OCI-LY3 (cell line): Measurements from ENCODE around the gene PIP5K1C.
"Not testable (repeated sequence)": the region's sequence is repeated elsewhere in the genome, so short reads cannot be mapped to it uniquely, and the experiment has no call there.

Experiments
- H2AFZ ChIP-seq: fragments of 200-600, 300-600 bp; shearing (Covaris generic); 2 replicates; pipeline ENCODE4 v1.6.0; 2014; ENCODE audit warnings: antibody characterized with exemption, low read depth, low read length
- H3K27ac ChIP-seq: fragments of 200-600, 300-600 bp; sonication (generic); 2 replicates; pipeline ENCODE4 v1.5.1; 2014; ENCODE audit warnings: mild to moderate bottlenecking, low read length, moderate library complexity, mixed read lengths
- H3K27me3 ChIP-seq: fragments of 200-600, 300-600 bp; sonication (generic); 2 replicates; pipeline ENCODE4 v1.6.1; 2014; ENCODE audit warnings: low read depth, low read length, mixed read lengths
- H3K36me3 ChIP-seq: fragments of 200-600, 300-600 bp; sonication (generic); replicated peaks from 2 replicates; pipeline ENCODE3; 2014; ENCODE audit warnings: low read depth, low read length, mixed read lengths
- H3K4me1 ChIP-seq: fragments of 300-600, 200-600 bp; sonication (generic); 2 replicates; pipeline ENCODE4 v1.6.1; 2014; ENCODE audit warnings: low read length, mixed read lengths
- H3K4me2 ChIP-seq: fragments of 200-600, 300-600 bp; sonication (generic); 2 replicates; pipeline ENCODE4 v1.6.1; 2014; ENCODE audit warnings: low read length, mixed read lengths
- H3K4me3 ChIP-seq: fragments of 300-600, 200-600 bp; sonication (generic); 2 replicates; pipeline ENCODE4 v1.5.1; 2014; ENCODE audit warnings: antibody characterized with exemption, mild to moderate bottlenecking, low read length, moderate library complexity
- H3K79me2 ChIP-seq: fragments of 300-600, 200-600 bp; shearing (Covaris generic); 2 replicates; pipeline ENCODE4 v1.6.1; 2014; ENCODE audit warnings: mild to moderate bottlenecking, low read length, mixed read lengths
- H3K9ac ChIP-seq: fragments of 300-600, 200-600 bp; shearing (Covaris generic); 2 replicates; pipeline ENCODE4 v1.6.0; 2014; ENCODE audit warnings: mild to moderate bottlenecking, low read length, moderate library complexity
- H3K9me3 ChIP-seq: fragments of 200-600, 300-600 bp; shearing (Covaris generic); 2 replicates; pipeline ENCODE4 v1.6.1; 2014; ENCODE audit warnings: low read length, mixed read lengths; ENCODE audit not compliant: insufficient read depth
- H4K20me1 ChIP-seq: fragments of 200-600, 300-600 bp; sonication (generic); 2 replicates; pipeline ENCODE4 v1.6.1; 2016; ENCODE audit warnings: low read length, mixed read lengths; ENCODE audit not compliant: insufficient read depth
- EZH2phosphoT487 ChIP-seq: fragments of 200-600 bp; shearing (Covaris generic); IDR thresholded peaks from 2 replicates; pipeline ENCODE4 v1.6.1; 2018; ENCODE audit warnings: antibody characterized with exemption, mixed run types, low read depth
- TF ChIP-seq, protein P1 (sequence below): fragments of 200-600, 300-600 bp; sonication (generic); IDR thresholded peaks from 2 replicates; pipeline ENCODE4 v1.5.1; 2014; ENCODE audit warnings: antibody characterized with exemption, low read length, low read depth

The PIP5K1C gene

DNA sequence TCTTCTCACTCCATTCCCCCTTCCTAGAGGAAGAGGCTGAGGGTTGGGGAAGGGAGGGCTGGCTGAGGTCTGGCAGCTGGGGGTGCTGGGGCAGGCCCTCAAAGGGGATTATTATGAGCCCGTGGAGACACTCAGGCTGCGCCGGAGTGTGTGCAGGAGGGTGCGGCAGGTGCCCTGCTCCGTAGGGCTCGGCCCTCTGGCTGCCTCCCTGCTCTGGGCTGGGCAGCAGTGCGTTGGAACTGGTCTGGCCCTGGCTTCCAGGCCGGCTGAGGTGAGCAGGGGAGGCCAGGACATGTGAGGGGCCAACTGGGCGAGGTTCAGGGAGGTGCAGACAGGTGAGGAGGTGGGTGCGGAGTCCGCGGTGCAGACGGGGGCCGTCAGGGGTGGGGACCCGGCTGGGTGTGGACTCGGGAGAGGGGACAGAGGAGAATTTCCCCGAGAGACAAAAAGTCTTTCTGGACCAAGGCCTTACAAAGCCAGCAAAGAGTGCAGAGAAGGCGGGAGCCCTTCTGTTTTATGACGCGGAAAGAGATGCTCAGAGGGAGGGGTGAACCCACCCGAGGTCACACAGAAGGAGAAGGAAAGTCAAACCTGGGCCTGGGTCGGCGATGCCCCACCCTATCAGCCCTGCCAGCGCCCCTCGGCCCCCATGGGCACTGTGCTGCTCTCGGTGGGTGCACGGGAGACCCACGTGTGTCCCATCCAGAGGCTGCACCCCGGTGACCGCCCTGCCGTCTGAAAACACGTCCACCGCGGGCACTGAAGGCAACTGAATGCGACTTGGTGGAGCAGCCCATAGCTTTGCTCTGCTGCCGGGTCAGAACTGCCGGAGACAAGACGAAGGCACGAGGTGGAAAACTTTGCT lies 31.0 kb downstream of the PIP5K1C start:
- peaks cover 85% of the 10 kb centered on the region for H4K20me1 ChIP-seq
- H3K9ac ChIP-seq, result no peak overlapping the region

DNA sequence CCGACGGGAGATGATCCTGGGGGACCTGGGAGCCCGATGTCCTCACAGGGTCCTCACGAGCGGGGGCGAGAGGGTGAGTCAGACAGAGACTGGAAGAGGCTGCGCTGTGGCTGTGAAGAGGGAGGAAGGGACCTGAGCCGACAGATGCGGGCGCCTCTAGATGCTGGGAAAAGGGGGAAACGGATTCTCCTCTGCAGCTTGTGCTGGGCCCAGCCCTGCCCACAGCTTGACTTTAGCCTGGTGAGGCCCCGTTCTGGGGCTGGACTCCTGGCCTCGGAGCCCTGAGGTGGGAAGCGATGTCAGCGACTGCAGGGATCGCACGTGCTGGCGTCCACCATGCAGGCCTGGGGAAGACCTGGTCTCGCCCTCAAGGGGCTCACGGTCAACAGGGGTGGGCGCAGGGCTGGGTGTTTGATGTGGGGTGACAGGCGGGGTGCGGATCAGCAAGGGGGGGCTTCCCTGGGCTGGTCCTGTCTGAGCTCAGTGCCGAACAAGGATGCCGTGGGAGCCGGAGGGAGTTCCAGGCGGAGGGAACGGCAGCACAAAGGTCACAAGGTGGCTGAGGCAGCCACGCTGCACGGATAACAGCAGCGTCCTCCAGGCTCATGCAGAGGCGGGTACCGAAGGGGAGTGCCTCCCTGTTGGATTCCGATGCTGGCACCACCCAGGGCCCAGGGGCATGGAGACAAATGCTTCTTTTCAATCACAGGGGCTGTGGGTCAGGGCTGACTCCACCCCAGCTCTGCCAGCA lies 31.8 kb downstream of the PIP5K1C start:
- Histone ChIP-seq H3K9ac (no peak overlapping the region), H4K20me1 (peaks cover 77% of the 10 kb centered on the region)

More for the DNA sequence above, 31.0 kb downstream of the PIP5K1C start:
- Histone ChIP-seq H3K36me3 (peaks cover 10% of the 10 kb centered on the region), H3K4me2 (no peak overlapping the region), H3K4me3 (no peak overlapping the region), H3K9me3 (no peaks in the 10 kb centered on the region), H3K27me3 (no peaks in the 10 kb centered on the region), H2AFZ (no peak overlapping the region), H3K79me2 (peaks cover 26% of the 10 kb centered on the region), H3K27ac (no peak overlapping the region), H3K4me1 (peaks cover 23% of the 10 kb centered on the region)
- no peak for TF ChIP-seq EZH2phosphoT487
- TF ChIP-seq, protein P1, sequence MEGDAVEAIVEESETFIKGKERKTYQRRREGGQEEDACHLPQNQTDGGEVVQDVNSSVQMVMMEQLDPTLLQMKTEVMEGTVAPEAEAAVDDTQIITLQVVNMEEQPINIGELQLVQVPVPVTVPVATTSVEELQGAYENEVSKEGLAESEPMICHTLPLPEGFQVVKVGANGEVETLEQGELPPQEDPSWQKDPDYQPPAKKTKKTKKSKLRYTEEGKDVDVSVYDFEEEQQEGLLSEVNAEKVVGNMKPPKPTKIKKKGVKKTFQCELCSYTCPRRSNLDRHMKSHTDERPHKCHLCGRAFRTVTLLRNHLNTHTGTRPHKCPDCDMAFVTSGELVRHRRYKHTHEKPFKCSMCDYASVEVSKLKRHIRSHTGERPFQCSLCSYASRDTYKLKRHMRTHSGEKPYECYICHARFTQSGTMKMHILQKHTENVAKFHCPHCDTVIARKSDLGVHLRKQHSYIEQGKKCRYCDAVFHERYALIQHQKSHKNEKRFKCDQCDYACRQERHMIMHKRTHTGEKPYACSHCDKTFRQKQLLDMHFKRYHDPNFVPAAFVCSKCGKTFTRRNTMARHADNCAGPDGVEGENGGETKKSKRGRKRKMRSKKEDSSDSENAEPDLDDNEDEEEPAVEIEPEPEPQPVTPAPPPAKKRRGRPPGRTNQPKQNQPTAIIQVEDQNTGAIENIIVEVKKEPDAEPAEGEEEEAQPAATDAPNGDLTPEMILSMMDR, result no peak

DNA sequence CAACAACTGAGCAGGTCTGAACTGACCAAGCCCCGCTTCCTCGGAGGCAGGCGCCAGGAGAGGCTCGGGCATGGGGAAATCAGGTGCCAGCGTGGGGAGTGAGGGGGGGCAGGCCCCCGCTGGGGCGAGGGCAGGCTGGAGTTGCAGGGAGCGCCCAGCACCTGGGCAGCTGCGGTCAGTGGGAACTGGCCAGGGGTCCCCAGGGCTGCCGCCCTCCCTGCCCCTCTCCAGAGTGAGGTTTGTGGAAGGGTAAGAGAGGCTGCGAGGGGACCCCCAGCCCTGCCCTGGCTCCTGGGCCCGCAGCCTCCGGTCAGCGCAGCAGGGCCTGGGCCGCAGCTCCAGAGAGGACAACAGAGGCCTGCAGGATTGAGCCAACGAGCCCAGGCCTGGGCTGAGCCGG lies 32.5 kb downstream of the PIP5K1C start:
- no peaks in the 10 kb centered on the region for H3K9me3 ChIP-seq
- TF ChIP-seq, protein P1, result no peak
- no peak for TF ChIP-seq EZH2phosphoT487
- no peak overlapping the region for H3K27ac ChIP-seq
- H3K4me3 ChIP-seq, result no peak overlapping the region
- H3K36me3 ChIP-seq, result peaks cover 18% of the 10 kb centered on the region
- H3K27me3 ChIP-seq, result no peaks in the 10 kb centered on the region
- no peak overlapping the region for H3K4me2 ChIP-seq
- H3K4me1 ChIP-seq, result peaks cover 23% of the 10 kb centered on the region
- H3K9ac ChIP-seq, result no peak overlapping the region
- H4K20me1 ChIP-seq, result peaks cover 72% of the 10 kb centered on the region
- H2AFZ ChIP-seq, result no peak overlapping the region
- peaks cover 17% of the 10 kb centered on the region for H3K79me2 ChIP-seq

More for the DNA sequence above, 31.8 kb downstream of the PIP5K1C start:
- Histone ChIP-seq H3K9me3 (no peaks in the 10 kb centered on the region), H3K4me3 (no peak overlapping the region), H3K4me1 (peaks cover 23% of the 10 kb centered on the region), H2AFZ (no peak overlapping the region), H3K36me3 (peaks cover 12% of the 10 kb centered on the region), H3K27ac (no peak overlapping the region), H3K27me3 (no peaks in the 10 kb centered on the region), H3K79me2 (peaks cover 20% of the 10 kb centered on the region), H3K4me2 (no peak overlapping the region)
- TF ChIP-seq, protein P1, result no peak
- no peak for TF ChIP-seq EZH2phosphoT487

DNA sequence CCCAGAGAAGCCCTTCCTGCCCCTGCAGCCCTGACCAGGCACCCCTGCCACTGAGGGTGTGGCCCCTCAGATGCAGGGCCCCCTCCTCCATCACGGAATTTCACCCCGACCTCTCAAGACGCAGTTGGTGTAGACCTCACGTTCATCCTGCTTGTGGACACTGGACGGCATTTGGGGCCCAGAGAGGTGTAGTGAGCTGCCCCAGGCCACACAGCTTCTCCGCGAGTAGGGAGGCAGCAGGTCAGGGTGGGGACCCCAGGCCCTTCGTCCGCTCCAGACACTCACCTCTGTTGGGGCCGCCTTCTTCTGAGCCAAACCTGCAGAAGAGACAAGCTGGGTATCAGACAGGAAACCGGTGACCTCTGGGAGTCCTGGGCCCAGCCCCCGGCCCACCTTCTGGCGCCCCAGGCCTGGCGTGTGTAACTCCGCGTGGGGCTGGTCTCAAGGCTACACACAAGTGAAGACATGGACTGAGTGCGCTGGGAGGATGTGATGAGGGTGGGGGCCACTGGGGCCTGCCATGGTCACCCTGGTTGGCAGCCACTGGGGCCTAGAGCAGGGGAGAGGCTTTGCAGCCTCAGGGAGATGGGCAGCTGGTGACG lies 33.1 kb downstream of the PIP5K1C start:
- Histone ChIP-seq H3K4me1 (peaks cover 23% of the 10 kb centered on the region), H3K9me3 (no peaks in the 10 kb centered on the region), H3K79me2 (peaks cover 12% of the 10 kb centered on the region), H2AFZ (no peak overlapping the region), H4K20me1 (peaks cover 67% of the 10 kb centered on the region), H3K9ac (no peak overlapping the region), H3K4me3 (no peak overlapping the region), H3K4me2 (no peak overlapping the region), H3K36me3 (peaks cover 18% of the 10 kb centered on the region), H3K27ac (no peak overlapping the region), H3K27me3 (no peaks in the 10 kb centered on the region)
- TF ChIP-seq, protein P1, result no peak
- no peak for TF ChIP-seq EZH2phosphoT487

DNA sequence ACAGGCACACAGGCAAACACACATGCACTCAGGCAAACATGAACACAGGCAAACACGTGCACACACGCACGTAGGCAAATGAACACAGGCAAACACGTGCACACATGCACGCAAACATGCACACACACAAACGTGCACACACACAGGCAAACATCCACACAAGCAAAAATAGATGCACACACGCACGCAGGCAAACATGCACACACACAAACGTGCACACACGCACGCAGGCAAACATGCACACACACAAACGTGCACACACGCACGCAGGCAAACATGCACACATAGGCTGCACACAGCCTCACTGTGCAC lies 33.8 kb downstream of the PIP5K1C start:
- H3K9ac ChIP-seq, H3K4me3 ChIP-seq, H3K9me3 ChIP-seq, H3K4me2 ChIP-seq, H3K79me2 ChIP-seq, H3K27ac ChIP-seq, H2AFZ ChIP-seq, H3K27me3 ChIP-seq: not testable (repeated sequence)
- Histone ChIP-seq H3K4me1 (peaks cover 23% of the 10 kb centered on the region), H3K36me3 (peaks cover 24% of the 10 kb centered on the region), H4K20me1 (peaks cover 63% of the 10 kb centered on the region)
